ENCODE data around the gene CRMP1.

DNA sequence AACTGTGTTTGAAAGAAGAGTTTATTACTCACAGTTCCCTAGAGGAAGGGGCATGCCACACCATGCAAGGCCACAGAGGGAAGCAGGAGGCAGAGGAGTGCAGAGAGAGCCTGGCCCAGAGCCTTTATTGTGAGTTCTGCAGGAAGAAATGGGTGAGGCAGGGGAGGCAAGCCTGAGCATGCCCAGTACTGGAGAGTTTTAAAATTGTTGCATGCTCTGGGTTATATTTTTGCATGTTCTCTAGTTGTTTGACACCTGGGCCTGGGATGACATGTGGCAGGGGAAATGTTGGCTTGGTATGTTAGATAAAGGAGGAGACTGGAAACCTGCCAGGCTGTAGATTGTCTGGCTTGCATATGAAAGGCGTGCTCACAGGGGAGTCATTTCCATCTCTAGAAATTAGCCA is 19.7 kb upstream of the CRMP1 start:
- TF ChIP-seq, protein P1, sequence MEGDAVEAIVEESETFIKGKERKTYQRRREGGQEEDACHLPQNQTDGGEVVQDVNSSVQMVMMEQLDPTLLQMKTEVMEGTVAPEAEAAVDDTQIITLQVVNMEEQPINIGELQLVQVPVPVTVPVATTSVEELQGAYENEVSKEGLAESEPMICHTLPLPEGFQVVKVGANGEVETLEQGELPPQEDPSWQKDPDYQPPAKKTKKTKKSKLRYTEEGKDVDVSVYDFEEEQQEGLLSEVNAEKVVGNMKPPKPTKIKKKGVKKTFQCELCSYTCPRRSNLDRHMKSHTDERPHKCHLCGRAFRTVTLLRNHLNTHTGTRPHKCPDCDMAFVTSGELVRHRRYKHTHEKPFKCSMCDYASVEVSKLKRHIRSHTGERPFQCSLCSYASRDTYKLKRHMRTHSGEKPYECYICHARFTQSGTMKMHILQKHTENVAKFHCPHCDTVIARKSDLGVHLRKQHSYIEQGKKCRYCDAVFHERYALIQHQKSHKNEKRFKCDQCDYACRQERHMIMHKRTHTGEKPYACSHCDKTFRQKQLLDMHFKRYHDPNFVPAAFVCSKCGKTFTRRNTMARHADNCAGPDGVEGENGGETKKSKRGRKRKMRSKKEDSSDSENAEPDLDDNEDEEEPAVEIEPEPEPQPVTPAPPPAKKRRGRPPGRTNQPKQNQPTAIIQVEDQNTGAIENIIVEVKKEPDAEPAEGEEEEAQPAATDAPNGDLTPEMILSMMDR (conservative IDR thresholded peaks at IDR 0.05; ENCODE audit: low read depth, low read length): no peak
- TF ChIP-seq EZH2phosphoT487 (IDR thresholded peaks at IDR 0.05; ENCODE audit: borderline replicate concordance, low read length) (no peak), EZH2 (IDR thresholded peaks at IDR 0.05; ENCODE audit: low read length, unreplicated experiment) (no peak)

Measured in PC-3 (cell line).